Measurements from ENCODE around the gene TTC7B. TPM values are rescaled to one million over a fixed set of nuclear protein-coding genes. Genes with fewer than 3 reads are reported as not detected.
A peak's percentile ranks its signal among the peaks of the same experiment; 100 is the strongest.

TTC7B gene
- total and polyA plus RNA-seq, 2 of the 8 experiments (the other 6 are each of a cell fraction or from before 2014, with no cell fraction given): 23.7 to 34.0 TPM

DNA sequence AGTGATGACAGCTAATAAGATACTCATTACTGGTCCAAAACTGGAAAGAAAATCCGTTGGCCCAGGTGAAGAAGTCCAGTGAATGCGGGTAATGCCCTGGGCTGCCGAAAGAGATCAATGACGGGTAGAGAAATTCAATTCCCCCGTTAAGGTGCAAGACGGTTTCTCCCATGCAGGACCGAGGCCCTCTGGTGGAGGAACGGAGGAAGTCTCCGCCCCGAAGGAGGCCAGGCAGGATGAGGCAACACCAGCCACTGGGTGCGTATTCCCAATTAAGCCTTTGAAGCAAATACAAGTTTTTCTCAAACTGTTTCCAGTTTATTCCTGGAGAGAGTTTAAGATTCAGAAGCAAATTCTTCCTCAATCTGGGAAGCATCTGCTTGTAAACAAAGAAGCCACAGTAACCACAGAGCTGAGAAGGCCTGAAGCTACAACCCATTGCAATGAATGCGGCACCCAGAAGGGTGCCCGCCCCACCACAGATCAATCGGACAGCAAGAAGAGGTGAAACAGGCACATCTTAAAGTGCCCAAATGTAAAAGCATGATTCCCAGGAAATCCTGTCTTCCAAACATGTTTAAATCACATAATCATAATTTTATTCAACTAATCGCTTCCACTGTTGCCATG, 118.5 kb downstream of the TTC7B start (continued):
- TF ChIP-seq, protein P1, sequence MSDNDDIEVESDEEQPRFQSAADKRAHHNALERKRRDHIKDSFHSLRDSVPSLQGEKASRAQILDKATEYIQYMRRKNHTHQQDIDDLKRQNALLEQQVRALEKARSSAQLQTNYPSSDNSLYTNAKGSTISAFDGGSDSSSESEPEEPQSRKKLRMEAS (IDR thresholded peaks at IDR 0.05): no peak; the same call in 1 of the 2 replicates
- TF ChIP-seq RNF2 (IDR thresholded peaks at IDR 0.05; ENCODE audit: borderline replicate concordance, low read depth, low read length, missing control alignments, poor library complexity, severe bottlenecking) (no peak), SP4 (IDR thresholded peaks at IDR 0.05; ENCODE audit: low read length) (no peak), RFX5 (IDR thresholded peaks at IDR 0.05; ENCODE audit: borderline replicate concordance, low read depth, low read length) (no peak), SIX5 (IDR thresholded peaks at IDR 0.05; ENCODE audit: low read depth, low read length) (no peak), CEBPB (IDR thresholded peaks at IDR 0.05; ENCODE audit: low read depth, low read length) (peak; percentile 97), TAF7 (optimal IDR thresholded peaks at IDR 0.05; ENCODE audit: borderline replicate concordance, low read depth, low read length) (no peak), POLR2AphosphoS5 (IDR thresholded peaks at IDR 0.05; ENCODE audit: low read depth, low read length) (no peak), SIN3A (conservative IDR thresholded peaks at IDR 0.05 in 1 of 2, IDR thresholded peaks at IDR 0.05 in 1 of 2; ENCODE audit: low read depth in 1 of 2, low read length in 2 of 2) (peak in 1 of 2 experiments; percentile 56; a peak in 1 of 4 replicates), NRF1 (IDR thresholded peaks at IDR 0.05; ENCODE audit: low read depth, low read length) (no peak), HDAC2 (IDR thresholded peaks at IDR 0.05; ENCODE audit: borderline replicate concordance in 1 of 2, low read depth in 2 of 2, low read length in 2 of 2) (no peak), JUND (IDR thresholded peaks at IDR 0.05; ENCODE audit: low read length) (peak; percentile 84), FOSL1 (IDR thresholded peaks at IDR 0.05; ENCODE audit: insufficient read depth, low read depth, low read length) (no peak), CHD2 (IDR thresholded peaks at IDR 0.05; ENCODE audit: low read length) (no peak), BRCA1 (IDR thresholded peaks at IDR 0.05; ENCODE audit: low read depth, low read length) (no peak), RAD21 (IDR thresholded peaks at IDR 0.05 in 1 of 2, conservative IDR thresholded peaks at IDR 0.05 in 1 of 2; ENCODE audit: low read depth in 2 of 2, low read length in 2 of 2) (peak; percentile 99), MAFK (IDR thresholded peaks at IDR 0.05; ENCODE audit: low read depth, low read length) (no peak), EGR1 (IDR thresholded peaks at IDR 0.05; ENCODE audit: borderline replicate concordance, low read depth, low read length) (no peak)
- TF ChIP-seq, protein P2, sequence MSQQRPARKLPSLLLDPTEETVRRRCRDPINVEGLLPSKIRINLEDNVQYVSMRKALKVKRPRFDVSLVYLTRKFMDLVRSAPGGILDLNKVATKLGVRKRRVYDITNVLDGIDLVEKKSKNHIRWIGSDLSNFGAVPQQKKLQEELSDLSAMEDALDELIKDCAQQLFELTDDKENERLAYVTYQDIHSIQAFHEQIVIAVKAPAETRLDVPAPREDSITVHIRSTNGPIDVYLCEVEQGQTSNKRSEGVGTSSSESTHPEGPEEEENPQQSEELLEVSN (IDR thresholded peaks at IDR 0.05): no peak
- TF ChIP-seq, protein P3, sequence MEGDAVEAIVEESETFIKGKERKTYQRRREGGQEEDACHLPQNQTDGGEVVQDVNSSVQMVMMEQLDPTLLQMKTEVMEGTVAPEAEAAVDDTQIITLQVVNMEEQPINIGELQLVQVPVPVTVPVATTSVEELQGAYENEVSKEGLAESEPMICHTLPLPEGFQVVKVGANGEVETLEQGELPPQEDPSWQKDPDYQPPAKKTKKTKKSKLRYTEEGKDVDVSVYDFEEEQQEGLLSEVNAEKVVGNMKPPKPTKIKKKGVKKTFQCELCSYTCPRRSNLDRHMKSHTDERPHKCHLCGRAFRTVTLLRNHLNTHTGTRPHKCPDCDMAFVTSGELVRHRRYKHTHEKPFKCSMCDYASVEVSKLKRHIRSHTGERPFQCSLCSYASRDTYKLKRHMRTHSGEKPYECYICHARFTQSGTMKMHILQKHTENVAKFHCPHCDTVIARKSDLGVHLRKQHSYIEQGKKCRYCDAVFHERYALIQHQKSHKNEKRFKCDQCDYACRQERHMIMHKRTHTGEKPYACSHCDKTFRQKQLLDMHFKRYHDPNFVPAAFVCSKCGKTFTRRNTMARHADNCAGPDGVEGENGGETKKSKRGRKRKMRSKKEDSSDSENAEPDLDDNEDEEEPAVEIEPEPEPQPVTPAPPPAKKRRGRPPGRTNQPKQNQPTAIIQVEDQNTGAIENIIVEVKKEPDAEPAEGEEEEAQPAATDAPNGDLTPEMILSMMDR (IDR thresholded peaks at IDR 0.05; ENCODE audit: control extremely low read depth in 1 of 3, insufficient read depth in 1 of 3, low read depth in 1 of 3, low read length in 3 of 3): peak; percentile 91 to 99 (median 97)
